ENCODE measurements around the gene FOXP4.

DNA sequence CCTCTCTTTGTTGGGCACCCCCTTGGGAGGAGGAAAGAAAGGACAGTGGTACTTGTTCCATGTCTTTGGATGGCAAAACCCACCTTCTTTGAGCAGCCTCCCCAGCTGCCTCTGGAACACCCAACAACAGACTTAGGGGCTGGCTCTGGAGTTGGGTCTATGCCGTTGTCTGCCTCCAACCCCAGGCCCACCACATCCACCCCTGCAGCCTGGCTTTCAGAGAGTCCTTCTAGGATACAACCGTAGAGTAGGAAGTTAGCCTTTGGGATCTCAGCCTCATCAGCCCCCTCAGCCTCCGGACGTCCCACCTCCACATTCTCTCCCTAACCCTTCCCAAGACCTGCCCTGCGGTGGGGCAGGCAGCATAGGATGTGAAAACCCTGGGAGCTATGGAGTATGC, 36.4 kb downstream of the FOXP4 start:
- TF ChIP-seq, protein P1, sequence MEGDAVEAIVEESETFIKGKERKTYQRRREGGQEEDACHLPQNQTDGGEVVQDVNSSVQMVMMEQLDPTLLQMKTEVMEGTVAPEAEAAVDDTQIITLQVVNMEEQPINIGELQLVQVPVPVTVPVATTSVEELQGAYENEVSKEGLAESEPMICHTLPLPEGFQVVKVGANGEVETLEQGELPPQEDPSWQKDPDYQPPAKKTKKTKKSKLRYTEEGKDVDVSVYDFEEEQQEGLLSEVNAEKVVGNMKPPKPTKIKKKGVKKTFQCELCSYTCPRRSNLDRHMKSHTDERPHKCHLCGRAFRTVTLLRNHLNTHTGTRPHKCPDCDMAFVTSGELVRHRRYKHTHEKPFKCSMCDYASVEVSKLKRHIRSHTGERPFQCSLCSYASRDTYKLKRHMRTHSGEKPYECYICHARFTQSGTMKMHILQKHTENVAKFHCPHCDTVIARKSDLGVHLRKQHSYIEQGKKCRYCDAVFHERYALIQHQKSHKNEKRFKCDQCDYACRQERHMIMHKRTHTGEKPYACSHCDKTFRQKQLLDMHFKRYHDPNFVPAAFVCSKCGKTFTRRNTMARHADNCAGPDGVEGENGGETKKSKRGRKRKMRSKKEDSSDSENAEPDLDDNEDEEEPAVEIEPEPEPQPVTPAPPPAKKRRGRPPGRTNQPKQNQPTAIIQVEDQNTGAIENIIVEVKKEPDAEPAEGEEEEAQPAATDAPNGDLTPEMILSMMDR (IDR thresholded peaks at IDR 0.05; ENCODE audit: insufficient read depth, low read depth, low read length) = no peak
- TF ChIP-seq EZH2 (IDR thresholded peaks at IDR 0.05; ENCODE audit: insufficient read depth, low read length) = no peak

Data from astrocyte (in vitro differentiated cells and primary cell).